SKM-1 (cell line): ENCODE results near the gene CD99L2.
"Not testable (repeated sequence)": the region's sequence is repeated elsewhere in the genome, so short reads cannot be mapped to it uniquely, and the experiment has no call there.

ENCODE experiments used
- DNase-seq: peaks from one replicate; lab custom pipeline; 2025; ENCODE audit not compliant: unreplicated experiment; lab: John Stamatoyannopoulos, UW

Gene CD99L2

GRCh38 chrX:150857453-150857852 is 41.0 kb downstream of the CD99L2 start:
- no peak for DNase-seq

GRCh38 chrX:150856785-150857184 is 41.7 kb downstream of the CD99L2 start:
- DNase-seq: no peak

GRCh38 chrX:150856101-150856500 is 42.4 kb downstream of the CD99L2 start:
- no peak for DNase-seq

DNA sequence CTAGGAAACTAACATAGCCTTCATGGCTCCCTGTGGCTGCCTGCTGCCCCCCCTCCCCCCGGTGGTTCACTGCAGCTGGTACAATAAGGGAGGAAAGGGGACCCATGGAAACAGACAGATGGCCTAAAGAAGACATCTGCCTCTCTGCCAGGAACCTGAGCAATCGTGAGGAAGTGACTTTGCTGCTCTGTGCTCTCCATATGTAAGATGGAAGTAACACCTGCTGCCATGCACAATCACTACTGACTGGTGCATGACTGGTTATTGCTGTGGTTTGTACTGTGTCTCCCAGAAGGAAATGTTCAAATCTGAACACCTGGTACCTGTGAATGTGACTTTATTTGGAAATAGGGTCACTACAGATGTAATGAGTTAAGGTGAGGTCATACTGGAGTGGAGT is 43.6 kb downstream of the CD99L2 start:
- no peak for DNase-seq

- DNase-seq: no peak
Measured at GRCh38 chrX:150849996-150850720, 48.3 kb downstream of the CD99L2 start.

- no peak for DNase-seq
Measured at GRCh38 chrX:150849486-150849885, 49.0 kb downstream of the CD99L2 start.

DNA sequence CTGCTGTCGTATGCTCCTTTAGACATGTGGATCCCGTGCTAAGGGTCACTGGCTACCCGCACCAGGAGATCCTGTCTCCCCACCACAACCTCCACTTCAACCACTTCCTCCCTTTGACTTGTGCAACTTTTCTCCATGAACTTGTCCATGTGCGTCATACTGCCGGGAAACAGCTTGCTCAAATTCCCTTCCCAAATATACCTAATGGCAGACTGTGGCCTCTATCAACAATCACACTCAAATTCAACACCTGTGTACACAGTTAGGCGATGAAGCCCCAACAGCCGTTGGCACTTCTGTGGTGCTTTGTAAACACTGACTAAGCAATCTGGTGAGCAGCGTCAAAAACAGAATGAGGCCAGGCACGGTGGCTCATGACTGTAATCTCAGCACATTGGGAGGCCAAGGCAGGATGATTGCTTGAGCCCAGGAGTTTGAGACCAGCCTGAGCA is 49.5 kb downstream of the CD99L2 start:
- DNase-seq: peak; percentile 23

DNA sequence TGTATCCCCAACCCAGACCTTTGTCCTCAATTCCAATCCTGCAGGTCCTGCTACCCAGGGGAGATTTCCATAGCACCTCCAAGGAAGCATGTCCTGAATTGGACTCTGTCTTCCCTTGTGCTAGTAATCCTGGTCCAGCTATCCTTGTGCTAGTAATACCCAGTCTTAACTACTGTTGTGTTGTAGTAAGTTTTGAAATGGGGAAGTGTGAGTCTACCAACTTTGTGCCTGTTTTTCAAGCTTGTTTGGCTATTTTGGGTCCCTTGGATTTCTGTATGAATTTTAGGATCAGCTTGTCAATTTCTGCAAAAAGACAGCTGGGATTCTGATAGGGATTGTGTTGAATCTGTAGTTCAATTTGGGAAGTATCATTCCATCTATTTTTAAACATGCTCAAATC is 51.4 kb downstream of the CD99L2 start:
- no peak for DNase-seq

GRCh38 chrX:150846130-150846529 is 52.3 kb downstream of the CD99L2 start:
- DNase-seq: no peak

DNA sequence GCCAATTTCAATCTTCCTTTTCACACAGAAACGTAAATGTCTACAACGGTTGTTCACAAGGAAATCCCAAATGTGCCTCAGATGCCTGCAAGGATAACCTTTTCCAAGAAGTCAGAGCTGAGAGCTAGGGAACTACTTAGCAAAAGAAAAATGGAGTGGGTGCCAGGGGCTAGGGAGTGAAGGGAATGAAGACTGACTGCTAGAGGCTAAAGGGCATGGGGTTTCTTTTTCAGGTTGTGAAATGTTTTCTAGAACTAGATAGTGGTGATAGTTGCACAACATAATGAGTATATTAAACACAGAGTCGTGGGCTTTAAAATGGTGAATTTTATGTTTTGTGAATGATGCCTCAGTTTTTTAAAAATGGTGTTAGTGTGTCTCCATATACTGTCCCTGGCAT is 53.4 kb downstream of the CD99L2 start:
- no peak for DNase-seq

DNA sequence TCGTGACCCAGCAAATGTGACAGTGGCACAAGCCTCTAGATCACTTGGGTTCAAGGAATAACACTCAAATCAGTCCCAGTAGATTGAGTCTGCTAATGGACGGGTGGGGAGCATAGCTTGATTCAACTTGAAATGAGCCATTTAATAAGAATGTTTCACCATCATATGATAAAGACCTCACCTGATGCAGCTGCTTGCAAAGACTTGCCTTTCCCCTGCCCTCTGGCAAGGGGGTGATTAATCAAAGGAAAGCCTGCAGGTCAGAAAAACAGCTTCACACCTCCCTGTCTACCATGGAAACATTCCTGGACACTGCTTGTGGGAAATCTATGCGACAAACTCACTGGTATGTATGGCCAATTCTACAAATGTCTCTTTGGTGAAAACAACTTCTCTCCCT is 54.5 kb downstream of the CD99L2 start:
- no peak for DNase-seq

GRCh38 chrX:150842198-150842685 is 56.2 kb downstream of the CD99L2 start:
- DNase-seq: no peak

DNA sequence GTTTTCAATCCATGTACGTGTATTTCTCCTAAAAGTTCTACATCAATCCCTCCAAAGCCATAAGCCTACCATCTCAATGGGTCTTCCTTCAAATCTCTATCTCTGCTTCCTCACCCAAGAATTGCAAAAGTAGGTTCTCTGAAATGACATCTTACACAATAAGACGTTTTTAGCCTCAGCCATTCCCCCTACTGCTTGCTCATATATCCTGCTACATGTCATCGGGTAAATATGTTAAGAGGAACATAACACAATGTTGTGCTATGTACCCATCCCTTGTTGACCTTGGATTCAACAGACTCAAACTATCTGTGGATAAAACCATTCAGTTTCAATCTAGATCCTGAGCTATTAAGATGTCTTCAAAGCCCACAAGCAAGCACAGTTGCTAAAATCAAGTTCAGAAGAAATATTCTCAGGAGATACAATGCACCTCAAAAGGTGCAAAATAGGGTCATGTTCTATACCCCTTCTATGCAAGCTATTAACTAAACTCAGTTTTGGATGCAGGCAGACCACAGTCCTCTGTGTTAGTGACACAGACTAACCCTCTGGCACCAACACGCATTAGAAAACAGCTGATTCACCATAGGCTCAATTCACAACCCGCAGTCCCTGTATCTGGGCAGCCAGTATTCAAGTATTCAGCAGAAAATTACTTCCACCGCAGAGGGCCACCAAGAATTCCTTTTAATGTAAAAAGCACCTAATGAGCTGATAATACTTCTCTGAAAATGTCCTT is 56.8 kb downstream of the CD99L2 start:
- DNase-seq: peak; percentile 8

DNA sequence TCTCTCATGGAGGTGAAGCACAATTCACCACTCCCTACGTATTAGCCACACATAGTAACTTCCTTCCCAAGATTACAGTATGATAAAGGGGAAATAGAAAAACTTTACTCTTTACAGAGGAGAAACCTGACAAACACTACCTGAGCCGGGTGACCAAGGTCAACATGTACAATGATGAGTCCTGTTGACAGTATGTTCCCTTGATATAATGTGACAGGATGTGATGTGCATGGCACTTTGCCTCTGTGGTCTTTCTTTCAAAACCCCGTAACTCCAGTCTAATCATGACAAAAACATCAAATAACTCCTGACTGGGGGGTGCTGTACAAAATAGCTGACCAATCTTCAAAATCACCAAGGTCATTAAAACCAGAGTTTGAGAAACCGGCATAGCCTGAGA is 60.6 kb downstream of the CD99L2 start:
- DNase-seq: no peak

- DNase-seq: no peak
Measured at GRCh38 chrX:150834695-150835094, 63.8 kb downstream of the CD99L2 start.

DNA sequence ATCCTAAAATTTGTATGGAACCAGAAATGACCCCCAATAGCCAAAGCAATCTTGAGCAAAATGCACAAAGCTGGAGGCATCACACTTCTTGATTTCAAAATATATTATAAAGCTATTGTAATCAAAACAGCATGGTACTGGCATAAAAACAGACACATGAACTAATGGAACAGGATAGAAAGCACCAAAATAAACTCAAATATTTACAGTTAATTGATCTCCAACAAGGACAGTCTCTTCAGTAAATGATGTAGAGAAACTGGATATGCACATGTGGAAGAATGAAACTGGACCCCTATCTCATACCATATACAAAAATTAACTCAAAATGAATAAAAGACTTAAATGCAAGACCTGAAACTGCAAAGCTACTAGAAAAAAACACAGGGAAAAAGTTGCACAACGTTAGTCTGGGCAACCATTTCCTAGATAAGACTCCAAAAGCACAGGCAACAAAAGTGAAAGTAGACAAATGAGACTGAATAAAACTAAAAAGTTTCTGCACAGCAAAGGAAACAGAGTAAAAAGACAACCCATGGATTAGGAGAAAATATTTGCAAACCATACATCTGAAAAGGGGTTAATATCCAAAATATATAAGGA is 64.9 kb downstream of the CD99L2 start:
- no peak for DNase-seq

- no peak for DNase-seq
Measured at GRCh38 chrX:150831863-150832262, 66.6 kb downstream of the CD99L2 start.

DNA sequence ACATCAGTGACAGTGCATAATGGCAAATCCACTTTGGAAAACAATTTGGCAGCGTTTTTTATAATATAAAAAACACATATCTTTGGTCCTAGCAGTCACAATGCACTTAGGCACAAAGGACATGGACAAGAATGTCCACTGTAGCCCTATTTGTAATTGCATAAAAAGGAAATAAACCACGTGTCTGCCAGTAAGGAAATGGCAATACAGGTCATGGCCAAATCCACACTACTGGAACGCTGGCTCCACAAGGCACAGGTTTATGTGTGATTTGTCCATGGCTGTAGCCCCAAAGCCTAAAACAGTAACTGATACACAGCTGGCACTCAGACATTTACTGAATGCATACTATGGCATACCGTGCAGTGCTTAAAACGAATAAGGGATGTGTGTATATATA is 69.7 kb downstream of the CD99L2 start:
- DNase-seq: no peak

GRCh38 chrX:150824352-150824751 is 74.1 kb downstream of the CD99L2 start:
- not testable (repeated sequence) for DNase-seq

DNA sequence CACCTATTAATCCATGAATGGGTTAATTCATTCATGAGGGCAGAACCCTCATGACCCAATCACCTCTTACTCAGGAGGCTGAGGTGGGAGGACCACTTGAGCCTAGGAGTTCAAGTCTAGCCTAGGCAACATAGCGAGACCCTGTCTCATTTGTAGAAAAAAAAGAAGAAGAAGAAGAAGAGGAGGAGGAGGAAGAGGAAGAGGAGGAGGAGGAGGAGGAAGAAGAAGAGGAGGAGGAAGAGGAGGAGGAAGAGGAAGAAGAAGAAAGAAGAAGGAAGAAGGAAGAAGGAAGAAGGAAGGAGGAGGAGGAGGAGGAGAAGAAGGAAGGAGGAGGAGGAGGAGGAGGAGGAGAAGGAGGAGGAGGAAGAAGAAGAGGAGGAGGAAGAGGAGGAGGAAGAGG is 74.6 kb downstream of the CD99L2 start:
- DNase-seq: not testable (repeated sequence)

GRCh38 chrX:150821971-150822370 is 76.5 kb downstream of the CD99L2 start:
- no peak for DNase-seq

GRCh38 chrX:150813922-150814321 is 84.5 kb downstream of the CD99L2 start:
- no peak for DNase-seq
